Liver (tissue), 9 donors: ENCODE results near the gene DCC. TPM values are rescaled to one million over a fixed set of nuclear protein-coding genes. Genes with fewer than 3 reads are reported as not detected.

Experiments
- DNase-seq: peaks from one replicate; pipeline ENCODE4 v3.0.0-alpha.2; 2017; ENCODE audit warnings: low spot score
- H3K27ac ChIP-seq, 2 donors: one replicate each; pipeline ENCODE4 v1.7.0; 2013; ENCODE audit warnings: inconsistent platforms in 2 of 2, low read length in 2 of 2, control low read depth in 1 of 2, low read depth in 1 of 2, mild to moderate bottlenecking in 1 of 2
- H3K27me3 ChIP-seq, 4 donors: one replicate each; pipeline versions ENCODE4 v1.6.1 to v1.7.0; 2013; ENCODE audit warnings: low read length in 3 of 4, inconsistent platforms in 1 of 4, mild to moderate bottlenecking in 1 of 4, moderate library complexity in 1 of 4; ENCODE audit not compliant: control insufficient read depth in 4 of 4, insufficient read depth in 4 of 4
- H3K36me3 ChIP-seq, 4 donors: one replicate each; pipeline versions ENCODE4 v1.6.1 to v1.7.0; 2013; ENCODE audit warnings: low read length in 3 of 4, mild to moderate bottlenecking in 3 of 4, low read depth in 1 of 4, moderate library complexity in 1 of 4; ENCODE audit not compliant: control insufficient read depth in 4 of 4, insufficient read depth in 3 of 4
- H3K4me1 ChIP-seq, 4 donors: one replicate each; pipeline versions ENCODE4 v1.6.1 to v1.7.0; 2013; ENCODE audit warnings: low read length in 3 of 4, mild to moderate bottlenecking in 3 of 4, moderate library complexity in 1 of 4; ENCODE audit not compliant: control insufficient read depth in 4 of 4, insufficient read depth in 4 of 4
- H3K4me3 ChIP-seq, 3 donors: one replicate each; pipeline versions ENCODE4 v1.6.1 to v1.7.0; 2013; ENCODE audit warnings: low read length in 3 of 3, control low read depth in 1 of 3, low read depth in 1 of 3, mild to moderate bottlenecking in 1 of 3
- H3K9ac ChIP-seq, 2 donors: one replicate each; pipeline ENCODE4 v1.7.0; 2013; ENCODE audit warnings: low read length in 2 of 2, mild to moderate bottlenecking in 2 of 2, moderate library complexity in 2 of 2, control low read depth in 1 of 2, low read depth in 1 of 2
- H3K9me3 ChIP-seq, 4 donors: one replicate each; pipeline versions ENCODE4 v1.6.1 to v1.7.0; 2013; ENCODE audit warnings: low read length in 3 of 4; ENCODE audit not compliant: control insufficient read depth in 4 of 4
- ATF3 ChIP-seq: IDR thresholded peaks from 2 replicates; pipeline ENCODE4 v1.6.1; 2016; ENCODE audit warnings: antibody characterized with exemption
- CTCF ChIP-seq: fragments of 150-350 bp; IDR thresholded peaks from 2 replicates; pipeline ENCODE4 v1.5.1; 2017; ENCODE audit warnings: improper control_type of control experiment, low read depth, low read length; ENCODE audit not compliant: missing input control
- EGR1 ChIP-seq, 2 donors: IDR thresholded peaks; 2 replicates each; pipeline ENCODE4 v1.6.1; 2016 to 2018; ENCODE audit warnings: antibody characterized with exemption in 2 of 2, low read depth in 2 of 2
- FOXA1 ChIP-seq: IDR thresholded peaks from 2 replicates; pipeline ENCODE4 v1.6.1; 2016; ENCODE audit warnings: antibody characterized with exemption
- FOXA2 ChIP-seq: IDR thresholded peaks from 2 replicates; pipeline ENCODE4 v1.6.1; 2016; ENCODE audit warnings: antibody characterized with exemption
- GABPA ChIP-seq, 2 donors: IDR thresholded peaks in 1 of 2; conservative IDR thresholded peaks in 1 of 2; 2 replicates each; pipeline ENCODE4 v1.6.1; 2016; ENCODE audit warnings: antibody characterized with exemption in 2 of 2, mild to moderate bottlenecking in 1 of 2, moderate library complexity in 1 of 2
- HNF4A ChIP-seq, 2 donors: conservative IDR thresholded peaks; 2 replicates each; pipeline ENCODE4 v1.6.1; 2016; ENCODE audit warnings: antibody characterized with exemption in 2 of 2, mild to moderate bottlenecking in 2 of 2
- HNF4G ChIP-seq: IDR thresholded peaks from 2 replicates; pipeline ENCODE4 v1.6.1; 2016; ENCODE audit warnings: antibody characterized with exemption
- JUND ChIP-seq, 2 donors: IDR thresholded peaks; 2 replicates each; pipeline ENCODE4 v1.6.1; 2016; ENCODE audit warnings: antibody characterized with exemption in 2 of 2
- MAX ChIP-seq: IDR thresholded peaks from 2 replicates; pipeline ENCODE4 v1.6.1; 2016; ENCODE audit warnings: antibody characterized with exemption
- NR2F2 ChIP-seq: IDR thresholded peaks from 2 replicates; pipeline ENCODE4 v1.6.1; 2016; ENCODE audit warnings: antibody characterized with exemption
- RAD21 ChIP-seq, 2 donors: IDR thresholded peaks; 2 replicates each; pipeline ENCODE4 v1.6.1; 2016; ENCODE audit warnings: antibody characterized with exemption in 2 of 2, mild to moderate bottlenecking in 2 of 2
- REST ChIP-seq: IDR thresholded peaks from 2 replicates; pipeline ENCODE4 v1.6.1; 2016; ENCODE audit warnings: antibody characterized with exemption, mild to moderate bottlenecking
- RXRA ChIP-seq, 2 donors: IDR thresholded peaks; 2 replicates each; pipeline ENCODE4 v1.6.1; 2017 to 2018; ENCODE audit warnings: antibody characterized with exemption in 2 of 2, mild to moderate bottlenecking in 1 of 2
- SP1 ChIP-seq: IDR thresholded peaks from 2 replicates; pipeline ENCODE4 v1.6.1; 2018; ENCODE audit warnings: antibody characterized with exemption, mild to moderate bottlenecking
- YY1 ChIP-seq: IDR thresholded peaks from 2 replicates; pipeline ENCODE4 v1.6.1; 2016; ENCODE audit warnings: antibody characterized with exemption, mild to moderate bottlenecking
- ZBTB33 ChIP-seq: IDR thresholded peaks from 2 replicates; pipeline ENCODE4 v1.6.1; 2016; ENCODE audit warnings: antibody characterized with exemption
- WGBS: extraction: QIAGEN DNeasy Blood & Tissue Kit; methylation state at CpG from one replicate; pipeline ENCODE4 v1.1.7; 2013; 5-methylcytosine and 5-hydroxymethylcytosine counted together
- polyA plus RNA-seq, 2 donors: library from polyadenylated mRNA; stranded (reverse) in 1 of 2; unstranded in 1 of 2; fragments of 200-250 nt in 1 of 2; fragments of >200 nt in 1 of 2; fragmentation: Nextera tagmentation in 1 of 2; extraction: Ambion mirVana in 1 of 2; gene quantifications; one replicate each; pipeline versions ENCODE4 v1.2.1 to v1.2.3, GENCODE V29; 2013 to 2015
- total RNA-seq, 2 donors: library from RNA; depleted of rRNA; stranded (reverse); fragments of >200 nt; gene quantifications; one replicate each; pipeline ENCODE4 v1.2.3, GENCODE V29; 2014
- donor health status: healthy.
- donor health status: healthy.
- donor health status: healthy.
- donor health status: healthy.
- donor health status: healthy.

Gene DCC
- total and polyA plus RNA-seq, 4 donors: under 0.01 to 0.03 TPM; not detected in 2

GRCh38 chr18:52462853-52463252, 122.9 kb downstream of the DCC start:
- no peak for TF ChIP-seq RXRA (IDR thresholded peaks at IDR 0.05)
- no peak for TF ChIP-seq RAD21 (IDR thresholded peaks at IDR 0.05)
- TF ChIP-seq CTCF: no peak
- TF ChIP-seq JUND (IDR thresholded peaks at IDR 0.05): no peak
- TF ChIP-seq ATF3: no peak
- TF ChIP-seq YY1: no peak
- no peak for TF ChIP-seq MAX
- no peak for TF ChIP-seq NR2F2
- no peak for TF ChIP-seq REST
- no peak for TF ChIP-seq GABPA (IDR thresholded peaks at IDR 0.05 in 1 of 2, conservative IDR thresholded peaks at IDR 0.05 in 1 of 2)
- Histone ChIP-seq H3K36me3 (no peaks in the 10 kb centered on the region), H3K4me1 (no peaks in the 10 kb centered on the region), H3K27me3 (no peaks in the 10 kb centered on the region), H3K4me3 (no peak overlapping the region), H3K27ac (no peak overlapping the region), H3K9me3 (no peaks in the 10 kb centered on the region), H3K9ac (no peak overlapping the region)
- WGBS: 81% methylated on average over 4 of the region's 4 CpGs
- DNase-seq: no peak

GRCh38 chr18:52465391-52465790, 125.4 kb downstream of the DCC start:
- WGBS: 52% methylated on average over 4 of the region's 4 CpGs
- Histone ChIP-seq H3K27me3 (no peaks in the 10 kb centered on the region), H3K36me3 (no peaks in the 10 kb centered on the region), H3K27ac (no peak overlapping the region), H3K4me1 (no peaks in the 10 kb centered on the region), H3K9ac (no peak overlapping the region), H3K4me3 (no peak overlapping the region), H3K9me3 (no peaks in the 10 kb centered on the region)
- DNase-seq: no peak
- TF ChIP-seq YY1 (no peak), HNF4G (no peak), HNF4A (conservative IDR thresholded peaks at IDR 0.05) (no peak), FOXA2 (no peak), REST (no peak), FOXA1 (no peak), ATF3 (no peak), ZBTB33 (no peak), RXRA (IDR thresholded peaks at IDR 0.05) (no peak), MAX (no peak), SP1 (no peak), EGR1 (IDR thresholded peaks at IDR 0.05; ENCODE audit: low read depth in 2 of 2) (no peak), JUND (IDR thresholded peaks at IDR 0.05) (no peak)
